SK-N-SH treated with all-trans-retinoic acid at 6 μM for 48 hours (cell line): ENCODE measurements around the gene IL15.

ENCODE experiments used
- ATAC-seq: fragments of 200-7000 bp; cut with Tn5 transposase; 3 replicates; pipeline ENCODE4 v1.9.1; 2020; ENCODE audit warnings: mild to moderate bottlenecking, moderate library complexity
- ARNTL ChIP-seq: fragments of 450-650 bp; formaldehyde crosslinking; IDR thresholded peaks from 2 replicates; pipeline ENCODE4 v1.5.0; 2020; ENCODE audit warnings: low read depth, mild to moderate bottlenecking, moderate library complexity, borderline replicate concordance
- BACH2 ChIP-seq: fragments of 250-450 bp; sonication (Bioruptor Pico); IDR thresholded peaks from 2 replicates; pipeline ENCODE4 v1.9.0; 2021; ENCODE audit warnings: mild to moderate bottlenecking, borderline replicate concordance
- CREB5 ChIP-seq: fragments of 250-450 bp; sonication (Bioruptor Pico); IDR thresholded peaks from 2 replicates; pipeline ENCODE4 v1.5.1; 2020; ENCODE audit warnings: low read depth, mild to moderate bottlenecking, moderate library complexity
- CSDC2 ChIP-seq: fragments of 250-450 bp; sonication (Bioruptor Pico); IDR thresholded peaks from 2 replicates; pipeline ENCODE4 v1.5.0; 2020; ENCODE audit warnings: mild to moderate bottlenecking, moderate library complexity
- CSRNP3 ChIP-seq: fragments of 250-450 bp; sonication (Bioruptor Pico); IDR thresholded peaks from 2 replicates; pipeline ENCODE4 v1.5.1; 2021; ENCODE audit warnings: mild to moderate bottlenecking, moderate library complexity
- ESRRG ChIP-seq: fragments of 250-450 bp; sonication (Bioruptor Pico); IDR thresholded peaks from 2 replicates; pipeline ENCODE4 v1.6.1; 2021; ENCODE audit warnings: mild to moderate bottlenecking
- ISL1 ChIP-seq: fragments of 250-450 bp; sonication (Bioruptor Pico); IDR thresholded peaks from 2 replicates; pipeline ENCODE4 v2.1.2; 2022; ENCODE audit warnings: mild to moderate bottlenecking, moderate library complexity
- OSR1 ChIP-seq: fragments of 250-450 bp; sonication (Bioruptor Pico); IDR thresholded peaks from 2 replicates; pipeline ENCODE4 v1.8.0; 2022; ENCODE audit warnings: moderate library complexity, mild to moderate bottlenecking, inconsistent platforms
- POU6F1 ChIP-seq: fragments of 250-450 bp; sonication (Bioruptor Pico); IDR thresholded peaks from 2 replicates; pipeline ENCODE4 v1.8.0; 2021; ENCODE audit warnings: low read depth, mild to moderate bottlenecking, moderate library complexity, borderline replicate concordance
- PPARA ChIP-seq: fragments of 250-450 bp; sonication (Bioruptor Pico); IDR thresholded peaks from 2 replicates; pipeline ENCODE4 v1.5.0; 2020; ENCODE audit warnings: mild to moderate bottlenecking, borderline replicate concordance
- RARB ChIP-seq: fragments of 250-450 bp; sonication (Bioruptor Pico); IDR thresholded peaks from 2 replicates; pipeline ENCODE4 v1.8.0; 2021; ENCODE audit warnings: mild to moderate bottlenecking, moderate library complexity
- SNAI2 ChIP-seq: fragments of 250-450 bp; sonication (Bioruptor Pico); IDR thresholded peaks from 2 replicates; pipeline ENCODE4 v1.5.0; 2020; ENCODE audit warnings: mild to moderate bottlenecking, moderate library complexity
- TCF4 ChIP-seq: fragments of 250-450 bp; sonication (Bioruptor Pico); IDR thresholded peaks from 2 replicates; pipeline ENCODE4 v1.8.0; 2021; ENCODE audit warnings: mild to moderate bottlenecking, moderate library complexity, borderline replicate concordance
- TOX ChIP-seq: fragments of 250-450 bp; sonication (Bioruptor Pico); IDR thresholded peaks from 2 replicates; pipeline ENCODE4 v1.8.0; 2021; ENCODE audit warnings: mild to moderate bottlenecking, moderate library complexity, borderline replicate concordance
- ZC3H10 ChIP-seq: fragments of 250-450 bp; sonication (Bioruptor Pico); IDR thresholded peaks from 2 replicates; pipeline ENCODE4 v1.5.1; 2021; ENCODE audit warnings: mild to moderate bottlenecking, moderate library complexity
- ZFP3 ChIP-seq: fragments of 250-450 bp; sonication (Bioruptor Pico); IDR thresholded peaks from 2 replicates; pipeline ENCODE4 v1.5.0; 2020; ENCODE audit warnings: mild to moderate bottlenecking, moderate library complexity
- ZFP30 ChIP-seq: fragments of 450-650 bp; formaldehyde crosslinking; IDR thresholded peaks from 2 replicates; pipeline ENCODE4 v1.5.0; 2022; ENCODE audit warnings: mild to moderate bottlenecking, moderate library complexity
- TF ChIP-seq, protein P1 (sequence below): fragments of 250-450 bp; sonication (Bioruptor Pico); IDR thresholded peaks from 2 replicates; pipeline ENCODE4 v1.8.0; 2020; ENCODE audit warnings: mild to moderate bottlenecking, moderate library complexity, borderline replicate concordance
- TF ChIP-seq, protein P2 (sequence below): fragments of 250-450 bp; sonication (Bioruptor Pico); IDR thresholded peaks from 2 replicates; pipeline ENCODE4 v1.5.0; 2020; ENCODE audit warnings: mild to moderate bottlenecking, moderate library complexity

IL15 gene

DNA sequence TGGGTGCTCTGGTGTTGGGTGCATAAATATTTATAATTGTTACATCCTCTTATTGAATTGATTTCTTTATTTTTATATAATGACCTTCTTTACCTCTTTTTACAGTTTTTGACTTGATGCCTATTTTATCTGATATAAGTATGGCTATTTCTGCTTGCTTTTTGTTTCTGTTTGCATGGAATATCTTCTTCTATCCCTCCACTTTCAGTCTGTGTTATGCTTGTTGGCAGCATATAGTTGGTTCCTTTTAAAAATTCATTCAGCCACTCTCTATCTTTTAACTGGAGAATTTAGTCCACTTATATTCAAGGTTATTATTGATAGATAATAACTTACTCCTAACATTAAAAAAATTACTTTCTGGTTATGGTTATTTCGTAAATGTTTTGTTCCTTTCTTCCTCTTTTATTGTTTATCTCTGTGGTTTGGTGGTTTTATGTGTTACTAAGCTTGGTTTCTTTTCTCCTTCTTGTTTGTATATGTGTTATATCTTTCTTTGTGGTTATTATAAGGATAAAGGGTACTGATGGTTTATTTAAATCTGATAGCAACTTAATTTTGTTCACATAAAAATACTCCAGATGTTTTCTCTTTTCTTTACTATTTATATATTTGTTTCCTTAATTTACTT, 69.5 kb downstream of the IL15 start:
- TF ChIP-seq, protein P1, sequence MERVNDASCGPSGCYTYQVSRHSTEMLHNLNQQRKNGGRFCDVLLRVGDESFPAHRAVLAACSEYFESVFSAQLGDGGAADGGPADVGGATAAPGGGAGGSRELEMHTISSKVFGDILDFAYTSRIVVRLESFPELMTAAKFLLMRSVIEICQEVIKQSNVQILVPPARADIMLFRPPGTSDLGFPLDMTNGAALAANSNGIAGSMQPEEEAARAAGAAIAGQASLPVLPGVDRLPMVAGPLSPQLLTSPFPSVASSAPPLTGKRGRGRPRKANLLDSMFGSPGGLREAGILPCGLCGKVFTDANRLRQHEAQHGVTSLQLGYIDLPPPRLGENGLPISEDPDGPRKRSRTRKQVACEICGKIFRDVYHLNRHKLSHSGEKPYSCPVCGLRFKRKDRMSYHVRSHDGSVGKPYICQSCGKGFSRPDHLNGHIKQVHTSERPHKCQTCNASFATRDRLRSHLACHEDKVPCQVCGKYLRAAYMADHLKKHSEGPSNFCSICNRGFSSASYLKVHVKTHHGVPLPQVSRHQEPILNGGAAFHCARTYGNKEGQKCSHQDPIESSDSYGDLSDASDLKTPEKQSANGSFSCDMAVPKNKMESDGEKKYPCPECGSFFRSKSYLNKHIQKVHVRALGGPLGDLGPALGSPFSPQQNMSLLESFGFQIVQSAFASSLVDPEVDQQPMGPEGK (CRISPR knock-in tag), result no peak
- TF ChIP-seq BACH2 (CRISPR knock-in tag) (no peak), ISL1 (no peak), POU6F1 (CRISPR knock-in tag) (no peak), CSRNP3 (CRISPR knock-in tag) (no peak), TCF4 (CRISPR knock-in tag) (no peak), ZFP30 (no peak), CSDC2 (CRISPR knock-in tag) (no peak), RARB (CRISPR knock-in tag) (no peak), ARNTL (CRISPR knock-in tag) (no peak), ZC3H10 (no peak), ESRRG (CRISPR knock-in tag) (no peak), ZFP3 (CRISPR knock-in tag) (no peak), PPARA (no peak), SNAI2 (CRISPR knock-in tag) (no peak), CREB5 (CRISPR knock-in tag) (no peak)
- TF ChIP-seq, protein P2, sequence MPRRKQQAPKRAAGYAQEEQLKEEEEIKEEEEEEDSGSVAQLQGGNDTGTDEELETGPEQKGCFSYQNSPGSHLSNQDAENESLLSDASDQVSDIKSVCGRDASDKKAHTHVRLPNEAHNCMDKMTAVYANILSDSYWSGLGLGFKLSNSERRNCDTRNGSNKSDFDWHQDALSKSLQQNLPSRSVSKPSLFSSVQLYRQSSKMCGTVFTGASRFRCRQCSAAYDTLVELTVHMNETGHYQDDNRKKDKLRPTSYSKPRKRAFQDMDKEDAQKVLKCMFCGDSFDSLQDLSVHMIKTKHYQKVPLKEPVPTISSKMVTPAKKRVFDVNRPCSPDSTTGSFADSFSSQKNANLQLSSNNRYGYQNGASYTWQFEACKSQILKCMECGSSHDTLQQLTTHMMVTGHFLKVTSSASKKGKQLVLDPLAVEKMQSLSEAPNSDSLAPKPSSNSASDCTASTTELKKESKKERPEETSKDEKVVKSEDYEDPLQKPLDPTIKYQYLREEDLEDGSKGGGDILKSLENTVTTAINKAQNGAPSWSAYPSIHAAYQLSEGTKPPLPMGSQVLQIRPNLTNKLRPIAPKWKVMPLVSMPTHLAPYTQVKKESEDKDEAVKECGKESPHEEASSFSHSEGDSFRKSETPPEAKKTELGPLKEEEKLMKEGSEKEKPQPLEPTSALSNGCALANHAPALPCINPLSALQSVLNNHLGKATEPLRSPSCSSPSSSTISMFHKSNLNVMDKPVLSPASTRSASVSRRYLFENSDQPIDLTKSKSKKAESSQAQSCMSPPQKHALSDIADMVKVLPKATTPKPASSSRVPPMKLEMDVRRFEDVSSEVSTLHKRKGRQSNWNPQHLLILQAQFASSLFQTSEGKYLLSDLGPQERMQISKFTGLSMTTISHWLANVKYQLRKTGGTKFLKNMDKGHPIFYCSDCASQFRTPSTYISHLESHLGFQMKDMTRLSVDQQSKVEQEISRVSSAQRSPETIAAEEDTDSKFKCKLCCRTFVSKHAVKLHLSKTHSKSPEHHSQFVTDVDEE, result no peak
- no peak for ATAC-seq

GRCh38 chr4:141706445-141706844, 70.1 kb downstream of the IL15 start:
- no peak for ATAC-seq
- TF ChIP-seq ZC3H10 (no peak), TOX (CRISPR knock-in tag) (no peak), ZFP3 (CRISPR knock-in tag) (no peak), ARNTL (CRISPR knock-in tag) (no peak), RARB (CRISPR knock-in tag) (no peak), CSDC2 (CRISPR knock-in tag) (no peak), PPARA (no peak), SNAI2 (CRISPR knock-in tag) (no peak), OSR1 (CRISPR knock-in tag) (no peak), BACH2 (CRISPR knock-in tag) (no peak)
- TF ChIP-seq, protein P2, result no peak
- TF ChIP-seq, all 23 proteins: peak for 0
